ENCODE measurements around the gene ECPAS. TPM values are rescaled to one million over a fixed set of nuclear protein-coding genes. Genes with fewer than 3 reads are reported as not detected.

ECPAS gene
- total RNA-seq, 1 experiment from 2014 or later = 122 TPM

- TF ChIP-seq, protein P1, sequence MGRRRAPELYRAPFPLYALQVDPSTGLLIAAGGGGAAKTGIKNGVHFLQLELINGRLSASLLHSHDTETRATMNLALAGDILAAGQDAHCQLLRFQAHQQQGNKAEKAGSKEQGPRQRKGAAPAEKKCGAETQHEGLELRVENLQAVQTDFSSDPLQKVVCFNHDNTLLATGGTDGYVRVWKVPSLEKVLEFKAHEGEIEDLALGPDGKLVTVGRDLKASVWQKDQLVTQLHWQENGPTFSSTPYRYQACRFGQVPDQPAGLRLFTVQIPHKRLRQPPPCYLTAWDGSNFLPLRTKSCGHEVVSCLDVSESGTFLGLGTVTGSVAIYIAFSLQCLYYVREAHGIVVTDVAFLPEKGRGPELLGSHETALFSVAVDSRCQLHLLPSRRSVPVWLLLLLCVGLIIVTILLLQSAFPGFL (CRISPR knock-in tag; IDR thresholded peaks at IDR 0.05; ENCODE audit: borderline replicate concordance) = no peak
These were observed 103.2 kb downstream of the ECPAS start (continued) for GRCh38 chr9:111381006-111381405.

- H3K27ac Mint-ChIP-seq = peak overlapping the region; percentile 39; the same call in 1 of the 2 replicates
- DNase-seq (ENCODE audit: low spot score) (no peak), ATAC-seq (no peak)
- H3K4me3 Mint-ChIP-seq = no peak overlapping the region
- no peak for TF ChIP-seq IRF1 (CRISPR knock-in tag; IDR thresholded peaks at IDR 0.05)
- no peak for TF ChIP-seq ZBTB43 (CRISPR knock-in tag; IDR thresholded peaks at IDR 0.05)
- TF ChIP-seq, protein P2, sequence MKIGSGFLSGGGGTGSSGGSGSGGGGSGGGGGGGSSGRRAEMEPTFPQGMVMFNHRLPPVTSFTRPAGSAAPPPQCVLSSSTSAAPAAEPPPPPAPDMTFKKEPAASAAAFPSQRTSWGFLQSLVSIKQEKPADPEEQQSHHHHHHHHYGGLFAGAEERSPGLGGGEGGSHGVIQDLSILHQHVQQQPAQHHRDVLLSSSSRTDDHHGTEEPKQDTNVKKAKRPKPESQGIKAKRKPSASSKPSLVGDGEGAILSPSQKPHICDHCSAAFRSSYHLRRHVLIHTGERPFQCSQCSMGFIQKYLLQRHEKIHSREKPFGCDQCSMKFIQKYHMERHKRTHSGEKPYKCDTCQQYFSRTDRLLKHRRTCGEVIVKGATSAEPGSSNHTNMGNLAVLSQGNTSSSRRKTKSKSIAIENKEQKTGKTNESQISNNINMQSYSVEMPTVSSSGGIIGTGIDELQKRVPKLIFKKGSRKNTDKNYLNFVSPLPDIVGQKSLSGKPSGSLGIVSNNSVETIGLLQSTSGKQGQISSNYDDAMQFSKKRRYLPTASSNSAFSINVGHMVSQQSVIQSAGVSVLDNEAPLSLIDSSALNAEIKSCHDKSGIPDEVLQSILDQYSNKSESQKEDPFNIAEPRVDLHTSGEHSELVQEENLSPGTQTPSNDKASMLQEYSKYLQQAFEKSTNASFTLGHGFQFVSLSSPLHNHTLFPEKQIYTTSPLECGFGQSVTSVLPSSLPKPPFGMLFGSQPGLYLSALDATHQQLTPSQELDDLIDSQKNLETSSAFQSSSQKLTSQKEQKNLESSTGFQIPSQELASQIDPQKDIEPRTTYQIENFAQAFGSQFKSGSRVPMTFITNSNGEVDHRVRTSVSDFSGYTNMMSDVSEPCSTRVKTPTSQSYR (CRISPR knock-in tag; IDR thresholded peaks at IDR 0.05) = no peak
- no peak for TF ChIP-seq NFATC4 (CRISPR knock-in tag; IDR thresholded peaks at IDR 0.05)
- TF ChIP-seq TEAD4 (CRISPR knock-in tag; IDR thresholded peaks at IDR 0.05) = no peak
- no peak for TF ChIP-seq GRHL2 (CRISPR knock-in tag; IDR thresholded peaks at IDR 0.05; ENCODE audit: insufficient replicate concordance, severe bottlenecking)
- TF ChIP-seq FOXJ3 (CRISPR knock-in tag; IDR thresholded peaks at IDR 0.05; ENCODE audit: borderline replicate concordance) = no peak
- TF ChIP-seq NR1H2 (CRISPR knock-in tag; IDR thresholded peaks at IDR 0.05) = no peak
- no peak for TF ChIP-seq NFYB (CRISPR knock-in tag; conservative IDR thresholded peaks at IDR 0.05; ENCODE audit: low read depth)
- TF ChIP-seq, protein P3, sequence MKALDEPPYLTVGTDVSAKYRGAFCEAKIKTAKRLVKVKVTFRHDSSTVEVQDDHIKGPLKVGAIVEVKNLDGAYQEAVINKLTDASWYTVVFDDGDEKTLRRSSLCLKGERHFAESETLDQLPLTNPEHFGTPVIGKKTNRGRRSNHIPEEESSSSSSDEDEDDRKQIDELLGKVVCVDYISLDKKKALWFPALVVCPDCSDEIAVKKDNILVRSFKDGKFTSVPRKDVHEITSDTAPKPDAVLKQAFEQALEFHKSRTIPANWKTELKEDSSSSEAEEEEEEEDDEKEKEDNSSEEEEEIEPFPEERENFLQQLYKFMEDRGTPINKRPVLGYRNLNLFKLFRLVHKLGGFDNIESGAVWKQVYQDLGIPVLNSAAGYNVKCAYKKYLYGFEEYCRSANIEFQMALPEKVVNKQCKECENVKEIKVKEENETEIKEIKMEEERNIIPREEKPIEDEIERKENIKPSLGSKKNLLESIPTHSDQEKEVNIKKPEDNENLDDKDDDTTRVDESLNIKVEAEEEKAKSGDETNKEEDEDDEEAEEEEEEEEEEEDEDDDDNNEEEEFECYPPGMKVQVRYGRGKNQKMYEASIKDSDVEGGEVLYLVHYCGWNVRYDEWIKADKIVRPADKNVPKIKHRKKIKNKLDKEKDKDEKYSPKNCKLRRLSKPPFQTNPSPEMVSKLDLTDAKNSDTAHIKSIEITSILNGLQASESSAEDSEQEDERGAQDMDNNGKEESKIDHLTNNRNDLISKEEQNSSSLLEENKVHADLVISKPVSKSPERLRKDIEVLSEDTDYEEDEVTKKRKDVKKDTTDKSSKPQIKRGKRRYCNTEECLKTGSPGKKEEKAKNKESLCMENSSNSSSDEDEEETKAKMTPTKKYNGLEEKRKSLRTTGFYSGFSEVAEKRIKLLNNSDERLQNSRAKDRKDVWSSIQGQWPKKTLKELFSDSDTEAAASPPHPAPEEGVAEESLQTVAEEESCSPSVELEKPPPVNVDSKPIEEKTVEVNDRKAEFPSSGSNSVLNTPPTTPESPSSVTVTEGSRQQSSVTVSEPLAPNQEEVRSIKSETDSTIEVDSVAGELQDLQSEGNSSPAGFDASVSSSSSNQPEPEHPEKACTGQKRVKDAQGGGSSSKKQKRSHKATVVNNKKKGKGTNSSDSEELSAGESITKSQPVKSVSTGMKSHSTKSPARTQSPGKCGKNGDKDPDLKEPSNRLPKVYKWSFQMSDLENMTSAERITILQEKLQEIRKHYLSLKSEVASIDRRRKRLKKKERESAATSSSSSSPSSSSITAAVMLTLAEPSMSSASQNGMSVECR (CRISPR knock-in tag; IDR thresholded peaks at IDR 0.05; ENCODE audit: borderline replicate concordance) = no peak
- TF ChIP-seq, protein P4, sequence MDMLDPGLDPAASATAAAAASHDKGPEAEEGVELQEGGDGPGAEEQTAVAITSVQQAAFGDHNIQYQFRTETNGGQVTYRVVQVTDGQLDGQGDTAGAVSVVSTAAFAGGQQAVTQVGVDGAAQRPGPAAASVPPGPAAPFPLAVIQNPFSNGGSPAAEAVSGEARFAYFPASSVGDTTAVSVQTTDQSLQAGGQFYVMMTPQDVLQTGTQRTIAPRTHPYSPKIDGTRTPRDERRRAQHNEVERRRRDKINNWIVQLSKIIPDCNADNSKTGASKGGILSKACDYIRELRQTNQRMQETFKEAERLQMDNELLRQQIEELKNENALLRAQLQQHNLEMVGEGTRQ (CRISPR knock-in tag; IDR thresholded peaks at IDR 0.05) = no peak
- TF ChIP-seq, protein P5, sequence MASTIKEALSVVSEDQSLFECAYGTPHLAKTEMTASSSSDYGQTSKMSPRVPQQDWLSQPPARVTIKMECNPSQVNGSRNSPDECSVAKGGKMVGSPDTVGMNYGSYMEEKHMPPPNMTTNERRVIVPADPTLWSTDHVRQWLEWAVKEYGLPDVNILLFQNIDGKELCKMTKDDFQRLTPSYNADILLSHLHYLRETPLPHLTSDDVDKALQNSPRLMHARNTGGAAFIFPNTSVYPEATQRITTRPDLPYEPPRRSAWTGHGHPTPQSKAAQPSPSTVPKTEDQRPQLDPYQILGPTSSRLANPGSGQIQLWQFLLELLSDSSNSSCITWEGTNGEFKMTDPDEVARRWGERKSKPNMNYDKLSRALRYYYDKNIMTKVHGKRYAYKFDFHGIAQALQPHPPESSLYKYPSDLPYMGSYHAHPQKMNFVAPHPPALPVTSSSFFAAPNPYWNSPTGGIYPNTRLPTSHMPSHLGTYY (CRISPR knock-in tag; IDR thresholded peaks at IDR 0.05) = no peak
- H3K9me3 Mint-ChIP-seq = no peaks in the 10 kb centered on the region
- no peaks in the 10 kb centered on the region for H3K27me3 Mint-ChIP-seq (ENCODE audit: low read depth)
- peaks cover 63% of the 10 kb centered on the region for H3K36me3 Mint-ChIP-seq
- no peaks in the 10 kb centered on the region for H3K4me1 Mint-ChIP-seq
- POLR2A ChIA-PET = no interaction called here
- CTCF ChIA-PET = no interaction called here
These were observed 108.2 kb downstream of the ECPAS start for GRCh38 chr9:111375817-111376564.

All from WTC11 (cell line).